ENCODE data around the gene CHST12.
"Not testable (repeated sequence)": the region's sequence is repeated elsewhere in the genome, so short reads cannot be mapped to it uniquely, and the experiment has no call there.

Gene CHST12

DNA sequence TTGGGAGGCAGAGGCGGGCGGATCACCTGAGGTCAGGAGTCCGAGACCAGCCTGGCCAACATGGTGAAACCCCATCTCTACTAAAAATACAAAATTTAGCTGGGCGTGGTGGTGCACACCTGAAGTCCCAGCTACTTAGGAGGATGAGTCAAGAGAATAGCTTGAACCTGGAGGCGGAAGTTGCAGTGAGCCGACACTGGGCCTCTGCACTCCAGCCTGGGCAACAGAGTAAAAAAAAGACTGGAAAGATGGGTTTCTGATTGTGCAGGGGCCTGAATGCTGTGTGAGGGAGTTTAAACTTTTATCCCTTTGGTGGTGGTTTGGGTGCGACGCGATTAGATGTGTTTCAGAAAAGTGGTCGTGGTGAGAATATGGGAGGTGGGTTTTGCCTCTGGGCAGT is 1.8 kb downstream of the CHST12 start:
- no peak for DNase-seq

DNA sequence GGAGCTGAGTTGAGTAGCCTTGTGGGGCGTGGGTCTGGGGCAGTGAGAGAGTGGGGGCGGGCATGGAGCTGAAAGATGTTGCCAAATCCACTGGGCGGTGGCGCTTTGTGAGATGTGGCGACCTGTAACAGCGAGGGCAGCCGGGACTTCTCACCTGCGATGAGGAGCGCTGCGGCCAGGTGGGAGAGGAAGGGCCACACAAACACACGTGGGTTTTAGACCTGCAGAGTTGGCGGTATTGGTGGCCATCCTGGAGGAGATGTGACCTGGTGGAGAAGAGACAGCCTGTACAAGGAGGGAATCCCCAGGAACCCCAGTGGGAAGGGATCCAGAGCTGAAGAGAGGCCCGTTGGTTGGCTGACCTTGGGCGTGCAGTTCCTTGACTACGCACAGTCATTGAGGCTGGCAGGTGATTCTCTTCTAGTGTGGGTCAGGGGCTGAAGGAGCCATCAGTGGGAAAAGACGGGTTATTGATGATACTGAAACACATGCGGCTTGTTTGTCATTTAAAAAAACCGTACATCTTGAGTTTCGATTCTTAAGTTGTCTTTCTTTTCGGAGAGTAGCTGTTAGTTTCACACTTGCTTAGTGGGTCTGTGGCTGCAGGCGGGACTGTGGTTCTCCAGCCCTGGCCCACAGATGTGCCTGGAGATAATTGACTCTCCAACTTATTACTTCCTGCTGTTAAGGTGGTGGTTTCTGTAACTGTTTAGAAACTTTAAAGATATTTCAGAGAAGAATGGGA is 2.4 kb downstream of the CHST12 start:
- no peak for DNase-seq

DNA sequence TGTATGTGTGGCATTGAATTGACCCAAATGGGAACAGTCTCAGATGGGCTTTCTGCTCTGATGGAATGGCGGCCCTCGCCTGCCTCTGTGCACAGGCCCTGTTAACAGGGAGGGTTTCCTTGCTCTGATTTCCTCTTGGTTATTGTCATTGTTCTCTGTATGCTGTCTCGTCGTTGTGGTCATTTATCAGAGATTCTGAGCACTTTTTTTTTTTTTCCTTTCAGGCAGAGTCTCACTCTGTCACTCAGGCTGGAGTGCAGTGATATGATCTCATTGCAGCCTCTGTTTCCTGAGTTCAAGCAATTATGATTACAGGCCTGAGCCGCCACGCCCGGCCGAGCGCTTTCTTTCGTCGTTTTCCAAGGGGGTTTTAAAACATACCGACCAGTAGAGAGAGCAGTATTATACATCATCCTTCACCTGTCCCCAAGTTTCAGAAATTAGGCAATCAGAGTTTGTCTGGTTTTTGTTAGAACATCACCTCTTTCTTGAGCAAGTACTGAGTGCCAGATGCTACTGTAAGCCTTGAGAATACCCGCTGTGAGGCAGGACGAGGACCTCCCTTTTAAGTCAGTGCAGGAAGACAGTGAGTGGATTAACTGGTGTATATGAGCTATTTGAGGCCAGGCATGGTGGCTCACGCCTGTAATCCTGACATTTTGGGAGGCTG is 6.5 kb downstream of the CHST12 start:
- no peak for DNase-seq

DNA sequence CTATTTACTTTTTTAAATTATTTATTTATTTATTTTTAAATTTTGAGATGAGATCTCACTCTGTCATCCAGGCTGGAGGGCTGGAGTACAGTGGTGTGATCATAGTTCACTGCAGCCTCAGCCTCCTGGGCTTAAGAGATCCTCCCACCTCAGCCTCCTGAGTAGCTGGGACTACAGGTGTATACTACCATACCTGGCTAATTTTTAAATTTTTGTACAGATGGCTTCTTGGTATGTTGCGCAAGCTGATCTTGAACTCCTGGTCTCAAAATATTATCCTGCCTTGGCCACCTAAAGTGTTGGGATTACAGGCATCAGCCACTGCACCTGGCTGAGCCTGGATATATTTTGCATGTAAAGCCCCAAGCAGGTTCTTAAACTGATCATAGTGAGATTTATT is 7.6 kb downstream of the CHST12 start:
- DNase-seq = no peak

DNA sequence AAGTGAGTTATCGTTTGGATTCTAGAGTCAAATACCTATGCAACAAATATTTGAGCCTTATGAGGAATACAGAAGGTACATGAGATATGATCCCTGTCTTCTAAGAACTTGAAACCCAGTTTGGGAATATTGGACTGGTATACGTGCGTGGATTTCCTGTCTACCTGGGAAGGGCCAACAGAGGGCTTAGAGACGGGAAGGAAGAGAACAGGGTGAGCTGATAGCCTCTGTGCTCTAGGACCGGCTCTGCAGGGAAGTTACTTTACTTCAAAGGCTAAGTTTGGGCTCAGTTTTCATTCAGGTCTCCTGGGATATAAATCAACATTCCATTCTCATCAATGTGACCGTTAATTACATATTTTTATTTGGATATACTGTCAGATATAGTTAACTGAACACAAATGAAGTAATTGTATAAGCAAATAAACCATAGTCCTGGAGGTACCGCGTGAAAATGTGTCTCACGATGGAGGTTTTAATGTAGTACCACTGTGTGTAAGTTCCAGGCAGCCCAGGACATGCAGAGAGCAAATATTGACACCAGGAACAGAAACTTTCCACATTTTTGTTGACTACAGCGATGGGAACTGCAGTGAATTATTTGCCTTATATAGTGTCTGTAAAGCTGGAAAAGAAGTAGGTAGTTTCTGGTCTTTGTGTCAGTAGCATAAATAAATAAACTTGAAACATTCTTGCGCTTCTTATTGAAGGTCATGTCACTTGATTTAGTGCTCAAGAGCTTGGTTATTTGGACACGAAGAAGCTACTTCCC is 8.6 kb downstream of the CHST12 start:
- no peak for DNase-seq

DNA sequence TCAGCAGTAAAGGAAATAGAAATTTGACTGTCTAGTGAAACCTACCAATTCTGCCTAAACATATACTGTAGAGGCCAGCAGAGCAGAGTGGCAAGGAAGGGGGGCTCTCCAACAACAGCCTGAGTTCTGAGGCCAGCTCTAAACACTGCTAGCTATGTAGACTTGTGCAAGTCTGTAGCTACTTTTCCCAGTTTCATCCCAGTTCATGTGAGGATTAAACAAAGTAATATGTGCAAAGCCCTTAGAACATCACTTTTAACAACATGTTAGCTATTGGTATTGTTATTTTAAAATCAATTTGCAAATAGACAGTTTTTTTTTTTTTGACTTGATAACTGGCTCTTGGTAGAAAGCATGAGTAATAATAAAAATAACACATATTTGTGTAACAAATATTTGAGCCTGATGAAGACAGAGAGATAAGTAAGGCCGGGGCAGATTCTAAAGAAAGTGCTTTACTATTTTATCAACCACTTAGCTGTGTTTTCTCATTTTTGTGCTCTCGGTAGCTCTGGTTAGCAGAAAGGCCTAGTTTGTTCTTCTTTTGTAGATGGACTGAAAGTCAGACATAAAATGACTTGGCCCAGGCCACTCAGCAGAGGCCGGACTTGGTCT is 9.3 kb downstream of the CHST12 start:
- no peak for DNase-seq

DNA sequence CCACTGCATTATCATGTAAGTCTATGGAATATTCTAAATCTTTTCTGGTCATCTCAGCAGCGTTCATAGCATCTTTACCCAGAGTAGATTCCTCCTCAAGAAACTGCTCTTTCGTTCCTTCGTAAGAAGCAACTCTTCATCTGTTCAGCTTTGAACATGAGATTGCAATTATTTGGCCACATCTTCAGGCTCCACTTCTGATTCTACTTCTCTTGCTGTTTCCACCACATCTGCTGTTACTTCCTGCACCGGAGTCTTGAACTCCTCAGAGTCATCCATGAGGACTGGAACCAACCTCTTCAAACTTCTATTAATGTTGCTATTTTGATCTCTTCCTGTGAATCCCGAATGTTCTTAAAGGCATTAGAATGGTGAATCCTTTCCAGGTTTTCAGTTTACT is 12.7 kb downstream of the CHST12 start:
- no peak for DNase-seq

DNA sequence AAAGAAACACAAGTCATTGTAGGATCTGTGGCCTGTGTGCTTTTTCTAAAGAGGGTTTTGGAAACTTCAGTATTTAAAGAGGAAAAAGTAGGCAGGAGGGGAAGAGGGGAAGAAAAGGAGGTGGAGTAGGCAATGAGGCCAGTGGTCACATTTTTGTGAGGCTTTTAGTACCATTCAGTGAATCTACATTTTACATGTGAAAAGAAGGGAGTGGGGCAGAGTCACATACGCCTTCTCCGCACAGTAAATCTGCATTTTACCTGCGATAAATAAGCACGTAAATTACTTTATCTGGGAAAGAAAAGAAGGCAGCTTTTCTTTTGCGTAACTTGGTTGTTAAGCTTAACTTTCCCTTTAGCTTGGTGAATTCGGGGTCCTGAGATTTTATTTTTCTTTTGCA is 13.2 kb downstream of the CHST12 start:
- DNase-seq = no peak

DNA sequence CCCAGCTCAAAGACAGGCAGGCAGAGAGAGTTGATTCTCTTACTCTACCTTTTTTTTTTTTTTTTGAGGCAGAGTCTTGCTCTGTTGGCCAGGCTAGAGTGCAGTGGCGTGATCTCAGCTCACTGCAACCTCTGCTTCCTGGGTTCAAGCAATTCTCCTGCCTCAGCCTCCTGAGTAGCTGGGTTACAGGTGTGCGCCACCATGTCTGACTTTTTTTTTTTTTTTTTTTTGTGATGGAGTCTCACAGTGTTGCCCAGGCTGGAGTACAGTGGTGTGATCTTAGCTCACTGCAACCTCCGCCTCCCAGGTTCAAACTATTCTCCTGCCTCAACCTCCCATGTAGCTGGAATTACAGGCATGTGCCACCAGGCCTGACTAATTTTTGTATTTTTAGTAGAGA is 13.8 kb downstream of the CHST12 start:
- DNase-seq = not testable (repeated sequence)

DNA sequence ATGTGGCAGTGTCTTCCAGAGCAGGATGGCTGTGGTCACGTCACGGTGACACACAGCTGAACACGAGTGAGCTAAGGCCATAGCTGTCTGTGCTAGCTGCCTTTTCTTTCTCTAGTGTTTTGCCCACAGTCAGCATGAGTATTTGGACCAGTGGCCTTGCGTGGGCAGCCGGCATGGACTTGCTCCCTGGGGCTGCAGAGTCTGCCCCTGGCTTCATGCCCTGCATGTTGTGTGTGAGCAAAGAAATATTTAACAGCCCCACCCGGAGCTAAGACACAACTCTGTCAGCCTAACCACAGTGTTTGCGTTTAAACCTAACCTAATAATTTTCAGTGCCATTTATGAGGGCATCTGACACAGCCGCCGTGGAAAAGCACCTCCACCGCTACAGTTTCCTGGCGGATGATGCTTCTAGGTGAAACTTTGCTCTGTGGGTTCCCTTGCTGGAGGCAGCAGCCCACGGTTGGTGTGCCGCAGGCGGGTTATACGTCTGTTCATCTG is 14.6 kb downstream of the CHST12 start:
- no peak for DNase-seq

DNA sequence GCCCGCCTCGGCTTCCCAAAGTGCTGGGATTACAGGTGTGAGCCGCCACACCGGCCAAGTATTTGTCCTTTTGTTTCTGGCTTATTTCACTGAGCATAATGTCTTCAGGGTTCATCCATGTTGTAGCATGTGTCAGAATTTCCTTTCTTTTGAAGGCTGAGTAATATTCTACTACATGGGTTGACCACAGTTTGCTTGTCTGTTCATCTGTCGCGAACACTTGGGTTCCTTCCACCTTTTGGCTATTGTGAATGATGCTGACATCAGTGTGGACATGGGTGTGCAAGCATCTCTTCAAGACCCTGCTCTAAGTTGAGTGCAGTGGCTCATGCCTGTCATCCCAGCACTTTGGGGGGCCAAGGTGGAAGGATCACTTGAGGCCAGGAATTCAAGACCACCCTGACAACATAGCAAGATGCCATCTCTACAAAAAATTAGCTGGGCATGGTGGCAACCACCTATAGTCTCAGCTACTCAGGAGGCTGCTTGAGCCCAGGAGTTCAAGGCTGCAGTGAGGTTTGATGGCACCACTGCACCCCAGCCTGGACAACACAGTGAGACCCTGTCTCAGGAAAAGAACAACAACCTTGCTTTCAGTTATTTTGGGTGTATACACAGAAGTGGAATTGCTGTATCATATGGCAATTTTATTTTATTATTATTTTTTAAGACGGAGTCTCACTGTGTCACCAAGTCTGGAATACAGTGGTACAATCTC is 17.0 kb downstream of the CHST12 start:
- no peak for DNase-seq

DNA sequence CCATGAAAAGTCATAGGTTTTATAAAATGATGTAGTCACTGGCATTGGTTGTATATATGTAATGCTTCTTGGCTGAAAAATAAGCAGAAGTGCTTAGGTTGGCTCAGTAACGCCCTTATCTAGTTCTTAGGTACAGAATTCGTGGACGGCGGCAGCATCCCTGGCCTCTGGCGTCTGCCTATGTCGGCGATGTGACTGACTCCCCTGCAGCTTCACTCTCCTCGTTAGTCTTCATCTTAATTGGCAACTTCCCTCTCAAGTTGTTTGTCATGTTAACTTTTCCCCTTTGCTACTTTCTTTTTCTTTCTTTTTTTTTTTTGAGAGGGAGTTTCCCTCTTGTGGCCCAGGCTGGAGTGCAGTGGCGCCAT is 18.5 kb downstream of the CHST12 start:
- no peak for DNase-seq

DNA sequence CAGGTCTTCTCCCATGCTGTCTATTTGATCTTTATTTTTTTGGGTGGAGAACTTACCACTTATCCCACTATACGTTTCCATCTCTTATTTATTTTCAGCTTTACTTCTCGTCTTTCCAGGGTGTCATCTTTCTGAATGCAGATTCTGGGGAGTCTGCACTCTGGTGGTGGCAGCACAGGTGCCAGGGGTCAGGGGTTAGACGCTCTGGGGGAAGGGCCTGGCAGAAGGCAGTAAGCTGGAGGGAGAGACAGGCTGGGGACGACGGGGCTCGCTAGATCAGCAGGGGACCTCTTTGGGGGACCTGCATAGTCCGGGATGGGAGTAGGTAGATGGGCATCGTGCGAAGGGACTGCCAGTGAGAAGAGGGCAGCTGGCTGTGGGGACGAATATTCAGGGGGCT is 22.3 kb downstream of the CHST12 start:
- no peak for DNase-seq

DNA sequence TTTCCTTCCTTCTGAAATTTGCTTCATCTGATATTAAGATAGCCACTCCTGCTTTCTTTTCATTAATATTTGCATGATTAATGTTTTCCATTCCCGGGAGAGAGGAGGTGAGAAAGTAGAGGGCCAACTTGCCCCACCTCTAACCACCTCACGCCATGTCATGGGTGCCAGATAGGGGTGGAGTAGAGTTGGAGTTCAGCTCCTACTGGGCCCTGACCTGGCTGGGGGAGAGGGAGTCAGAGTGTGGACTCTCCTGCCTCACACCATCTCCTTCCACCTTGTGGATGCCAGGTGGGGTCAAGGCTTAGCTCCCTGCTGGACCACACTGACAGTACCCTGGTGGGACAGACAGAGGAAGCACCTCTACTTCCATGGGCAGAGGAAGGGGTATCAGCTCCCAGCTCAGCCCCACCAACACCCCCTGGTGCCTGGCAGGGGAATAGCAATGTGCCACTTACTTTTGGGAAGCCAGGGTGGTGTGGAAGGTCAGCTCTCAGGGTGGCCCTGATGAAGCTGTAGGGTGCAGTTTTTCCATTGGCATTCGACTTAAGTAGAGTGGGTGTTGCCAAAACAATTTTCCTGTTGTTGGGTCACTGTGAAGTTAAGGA is 28.0 kb downstream of the CHST12 start:
- no peak for DNase-seq

DNA sequence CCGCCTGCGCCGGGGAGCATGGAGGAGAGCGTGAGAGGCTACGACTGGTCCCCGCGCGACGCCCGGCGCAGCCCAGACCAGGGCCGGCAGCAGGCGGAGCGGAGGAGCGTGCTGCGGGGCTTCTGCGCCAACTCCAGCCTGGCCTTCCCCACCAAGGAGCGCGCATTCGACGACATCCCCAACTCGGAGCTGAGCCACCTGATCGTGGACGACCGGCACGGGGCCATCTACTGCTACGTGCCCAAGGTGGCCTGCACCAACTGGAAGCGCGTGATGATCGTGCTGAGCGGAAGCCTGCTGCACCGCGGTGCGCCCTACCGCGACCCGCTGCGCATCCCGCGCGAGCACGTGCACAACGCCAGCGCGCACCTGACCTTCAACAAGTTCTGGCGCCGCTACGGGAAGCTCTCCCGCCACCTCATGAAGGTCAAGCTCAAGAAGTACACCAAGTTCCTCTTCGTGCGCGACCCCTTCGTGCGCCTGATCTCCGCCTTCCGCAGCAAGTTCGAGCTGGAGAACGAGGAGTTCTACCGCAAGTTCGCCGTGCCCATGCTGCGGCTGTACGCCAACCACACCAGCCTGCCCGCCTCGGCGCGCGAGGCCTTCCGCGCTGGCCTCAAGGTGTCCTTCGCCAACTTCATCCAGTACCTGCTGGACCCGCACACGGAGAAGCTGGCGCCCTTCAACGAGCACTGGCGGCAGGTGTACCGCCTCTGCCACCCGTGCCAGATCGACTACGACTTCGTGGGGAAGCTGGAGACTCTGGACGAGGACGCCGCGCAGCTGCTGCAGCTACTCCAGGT is 29.7 kb downstream of the CHST12 start:
- no peak for DNase-seq

DNA sequence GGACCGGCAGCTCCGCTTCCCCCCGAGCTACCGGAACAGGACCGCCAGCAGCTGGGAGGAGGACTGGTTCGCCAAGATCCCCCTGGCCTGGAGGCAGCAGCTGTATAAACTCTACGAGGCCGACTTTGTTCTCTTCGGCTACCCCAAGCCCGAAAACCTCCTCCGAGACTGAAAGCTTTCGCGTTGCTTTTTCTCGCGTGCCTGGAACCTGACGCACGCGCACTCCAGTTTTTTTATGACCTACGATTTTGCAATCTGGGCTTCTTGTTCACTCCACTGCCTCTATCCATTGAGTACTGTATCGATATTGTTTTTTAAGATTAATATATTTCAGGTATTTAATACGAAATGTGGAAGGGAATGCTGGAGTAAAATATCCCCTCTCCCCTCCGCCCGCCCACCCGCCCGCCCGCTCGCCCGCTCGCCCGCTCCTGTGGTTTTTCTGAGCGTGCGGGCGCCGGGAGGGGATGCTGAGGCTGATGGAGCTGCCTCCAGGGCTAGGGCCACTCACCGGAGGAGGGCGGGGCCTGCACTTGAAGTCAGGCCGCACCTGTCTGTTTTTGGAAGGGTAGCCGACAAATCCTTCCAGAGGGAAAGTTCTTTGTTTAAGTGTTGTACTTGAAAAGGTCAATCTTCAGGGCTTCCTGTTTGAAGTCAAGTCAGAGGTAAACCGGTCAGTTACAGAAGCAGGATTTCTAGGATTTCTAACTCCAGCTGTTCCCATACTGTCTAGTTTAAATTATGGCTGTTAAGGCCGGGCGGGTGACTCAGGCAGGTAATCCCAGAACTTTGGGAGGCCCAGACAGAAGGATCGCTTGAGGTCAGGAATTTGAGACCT is 30.5 kb downstream of the CHST12 start:
- no peak for DNase-seq

DNA sequence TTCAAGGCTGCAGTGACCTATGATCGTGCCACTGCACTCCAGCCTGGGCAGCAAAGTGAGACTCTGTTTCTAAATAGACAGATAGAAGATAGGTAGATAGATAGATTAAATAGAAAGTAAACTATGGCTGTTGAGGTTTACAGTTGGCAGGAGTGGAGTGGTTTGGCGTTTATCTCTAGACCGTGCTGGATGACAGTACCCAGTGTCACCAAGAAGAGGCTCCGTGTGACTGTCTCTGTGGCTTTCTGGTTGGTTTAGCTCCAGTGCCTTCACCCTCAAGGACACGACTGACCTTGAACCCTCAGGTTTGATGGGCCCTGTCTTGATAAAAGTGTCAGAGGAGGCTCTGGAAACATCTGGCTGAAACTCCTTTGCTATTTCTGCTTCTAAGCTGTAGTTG is 31.7 kb downstream of the CHST12 start:
- DNase-seq = no peak

DNA sequence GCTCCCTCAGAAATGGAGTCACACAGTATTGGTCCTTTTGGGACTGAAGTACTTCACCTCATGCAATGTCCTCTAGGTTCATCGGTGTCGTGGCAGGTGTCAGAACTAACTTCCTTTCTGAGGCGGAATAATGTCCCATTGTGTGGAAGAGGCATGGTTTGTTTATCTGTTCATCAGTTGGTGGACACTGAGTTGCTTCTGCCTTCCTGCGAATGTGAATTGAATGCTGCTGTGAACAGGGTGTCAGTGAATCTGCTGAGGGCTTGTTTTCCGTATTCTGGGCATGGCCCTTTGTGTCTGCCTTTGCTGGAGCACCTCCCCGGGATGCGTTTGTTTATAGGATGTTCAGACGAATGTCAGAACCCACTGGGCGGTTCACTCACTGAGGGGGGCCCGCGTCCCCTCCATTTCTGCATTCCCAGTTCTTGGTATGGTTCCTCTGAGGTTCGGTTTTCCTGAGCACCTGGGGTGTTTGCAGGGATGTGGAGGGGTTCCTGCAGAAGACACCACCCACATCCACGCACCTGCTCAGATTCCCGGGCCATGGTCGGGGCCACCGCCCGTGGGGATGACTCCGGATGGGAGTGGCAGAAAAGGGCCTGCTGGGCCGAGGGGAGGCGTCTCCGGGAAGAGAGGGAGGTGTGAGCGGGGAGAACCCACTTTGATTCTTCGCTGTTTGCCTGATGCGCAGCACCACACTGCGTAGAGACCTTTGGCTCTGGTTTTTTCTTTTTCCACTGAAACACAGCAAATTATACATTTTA is 33.1 kb downstream of the CHST12 start:
- DNase-seq = no peak

DNA sequence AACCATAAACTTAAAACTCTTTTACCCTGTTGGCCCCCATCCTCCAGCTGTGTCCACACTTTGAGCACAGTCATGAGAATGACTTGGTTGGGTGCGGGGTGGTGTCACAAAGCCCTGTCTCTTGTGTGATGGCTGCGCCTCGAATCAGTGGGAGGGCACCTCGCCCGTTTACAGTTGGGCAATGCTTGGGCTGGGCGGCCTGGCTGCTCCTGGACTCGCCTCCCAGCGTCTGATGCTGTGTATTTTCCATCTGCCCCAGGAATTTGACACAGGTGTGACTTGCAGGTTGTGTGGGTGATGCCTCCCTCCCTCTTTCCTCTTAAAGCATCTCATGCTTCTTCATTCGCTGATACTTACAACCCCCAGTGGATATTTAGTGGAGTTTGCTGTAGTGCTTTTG is 33.7 kb downstream of the CHST12 start:
- no peak for DNase-seq
